ENCODE results near the gene GALC.

GALC gene

GRCh38 chr14:88007608-88008007 is 14.6 kb upstream of the GALC start:
- no peak for DNase-seq (ENCODE audit: low read depth in 1 of 2, low spot score in 1 of 2)

- peak in 1 of 2 donors; percentile 75 for DNase-seq (ENCODE audit: low read depth in 1 of 2, low spot score in 1 of 2)
Measured at GRCh38 chr14:88005978-88006851, 13.2 kb upstream of the GALC start.

GRCh38 chr14:88005050-88005481 is 12.1 kb upstream of the GALC start, which contains the start of gene GPR65:
TSS of gene GPR65 (plus strand) at chr14:88005135. CDS start at chr14:88010848, 5,713 bp downstream.
- peak in 1 of 2 donors; percentile 39 for DNase-seq (ENCODE audit: low read depth in 1 of 2, low spot score in 1 of 2)

GRCh38 chr14:88004506-88005036 is 11.6 kb upstream of the GALC start:
- DNase-seq (ENCODE audit: low read depth in 1 of 2, low spot score in 1 of 2): no peak

GRCh38 chr14:88003425-88003824 is 10.4 kb upstream of the GALC start:
- no peak for DNase-seq (ENCODE audit: low read depth in 1 of 2, low spot score in 1 of 2)

GRCh38 chr14:88002421-88003075 is 9.6 kb upstream of the GALC start:
- no peak for DNase-seq (ENCODE audit: low read depth in 1 of 2, low spot score in 1 of 2)

- no peak for DNase-seq (ENCODE audit: low read depth in 1 of 2, low spot score in 1 of 2)
Measured at GRCh38 chr14:87999277-87999676, 6.3 kb upstream of the GALC start.

GRCh38 chr14:87998482-87998881 is 5.5 kb upstream of the GALC start:
- no peak for DNase-seq (ENCODE audit: low read depth in 1 of 2, low spot score in 1 of 2)

- no peak for DNase-seq (ENCODE audit: low read depth in 1 of 2, low spot score in 1 of 2)
Measured at GRCh38 chr14:87996291-87996592, 3.3 kb upstream of the GALC start.

GRCh38 chr14:87995500-87996290 is 2.7 kb upstream of the GALC start:
- DNase-seq (ENCODE audit: low read depth in 1 of 2, low spot score in 1 of 2): no peak

GRCh38 chr14:87994974-87995373 is 2.0 kb upstream of the GALC start:
- DNase-seq (ENCODE audit: low read depth in 1 of 2, low spot score in 1 of 2): no peak

- DNase-seq (ENCODE audit: low read depth in 1 of 2, low spot score in 1 of 2): no peak
Measured at GRCh38 chr14:87992346-87992717, 650 bp downstream of the GALC start.

- DNase-seq (ENCODE audit: low read depth in 1 of 2, low spot score in 1 of 2): no peak
Measured at GRCh38 chr14:87990682-87991081, 2.3 kb downstream of the GALC start.

- DNase-seq (ENCODE audit: low read depth in 1 of 2, low spot score in 1 of 2): no peak
Measured at GRCh38 chr14:87989956-87990299, 3.1 kb downstream of the GALC start.

GRCh38 chr14:87989221-87989955 is 3.6 kb downstream of the GALC start:
- no peak for DNase-seq (ENCODE audit: low read depth in 1 of 2, low spot score in 1 of 2)

GRCh38 chr14:87979689-87980088 is 13.3 kb downstream of the GALC start:
- no peak for DNase-seq (ENCODE audit: low read depth in 1 of 2, low spot score in 1 of 2)

GRCh38 chr14:87975636-87976035 is 17.3 kb downstream of the GALC start:
- no peak for DNase-seq (ENCODE audit: low read depth in 1 of 2, low spot score in 1 of 2)

GRCh38 chr14:87971010-87971409 is 22.0 kb downstream of the GALC start:
- DNase-seq (ENCODE audit: low read depth in 1 of 2, low spot score in 1 of 2): no peak

- no peak for DNase-seq (ENCODE audit: low read depth in 1 of 2, low spot score in 1 of 2)
Measured at GRCh38 chr14:87967496-87967895, 25.5 kb downstream of the GALC start.

GRCh38 chr14:87966816-87967215 is 26.2 kb downstream of the GALC start:
- DNase-seq (ENCODE audit: low read depth in 1 of 2, low spot score in 1 of 2): no peak

- DNase-seq (ENCODE audit: low read depth in 1 of 2, low spot score in 1 of 2): no peak
Measured at GRCh38 chr14:87961246-87961645, 31.7 kb downstream of the GALC start.

Measured in activated CD4-positive, alpha-beta T cell treated with anti-CD3 and anti-CD28 coated beads, Interleukin-2, amount 50 U/mL, for 24 hours (primary cell).